ENCODE measurements around the gene ZNHIT6.
A peak's percentile ranks its signal among the peaks of the same experiment; 100 is the strongest.
"Not testable (repeated sequence)": the region's sequence is repeated elsewhere in the genome, so short reads cannot be mapped to it uniquely, and the experiment has no call there.

ZNHIT6 gene

GRCh38 chr1:85707990-85708828 lies at the start of gene ZNHIT6:
TSS of gene ZNHIT6 (minus strand) at chr1:85708433. CDS start at chr1:85708284, 149 bp downstream.
- peak; percentile 99 for DNase-seq

- DNase-seq = no peak
These were observed 48.6 kb upstream of the ZNHIT6 start for GRCh38 chr1:85756864-85757263.

GRCh38 chr1:85748120-85748519 lies 39.9 kb upstream of the ZNHIT6 start:
- DNase-seq = no peak

GRCh38 chr1:85746777-85747176 lies 38.5 kb upstream of the ZNHIT6 start:
- no peak for DNase-seq

- no peak for DNase-seq
These were observed 35.6 kb upstream of the ZNHIT6 start for GRCh38 chr1:85743814-85744213.

- DNase-seq = no peak
These were observed 26.7 kb upstream of the ZNHIT6 start for GRCh38 chr1:85734931-85735330.

GRCh38 chr1:85718678-85719340 lies 10.6 kb upstream of the ZNHIT6 start:
- no peak for DNase-seq

GRCh38 chr1:85714418-85715114 lies 6.3 kb upstream of the ZNHIT6 start:
- not testable (repeated sequence) for DNase-seq

- no peak for DNase-seq
These were observed 595 bp upstream of the ZNHIT6 start for GRCh38 chr1:85708829-85709227.

GRCh38 chr1:85707267-85707989 lies 805 bp downstream of the ZNHIT6 start:
- no peak for DNase-seq

GRCh38 chr1:85705940-85706339 lies 2.3 kb downstream of the ZNHIT6 start:
- DNase-seq = no peak

GRCh38 chr1:85700422-85700821 lies 7.8 kb downstream of the ZNHIT6 start:
- no peak for DNase-seq

- DNase-seq = no peak
These were observed 10.3 kb downstream of the ZNHIT6 start for GRCh38 chr1:85697895-85698294.

GRCh38 chr1:85692730-85693314 lies 15.4 kb downstream of the ZNHIT6 start:
- no peak for DNase-seq

GRCh38 chr1:85689775-85690404 lies 18.3 kb downstream of the ZNHIT6 start:
- DNase-seq = no peak

- no peak for DNase-seq
These were observed 24.8 kb downstream of the ZNHIT6 start for GRCh38 chr1:85683292-85684025.

GRCh38 chr1:85681087-85681486 lies 27.1 kb downstream of the ZNHIT6 start:
- no peak for DNase-seq

- no peak for DNase-seq
These were observed 30.0 kb downstream of the ZNHIT6 start for GRCh38 chr1:85678193-85678592.

- DNase-seq = no peak
These were observed 30.6 kb downstream of the ZNHIT6 start for GRCh38 chr1:85677656-85678055.

GRCh38 chr1:85672031-85672660 lies 36.1 kb downstream of the ZNHIT6 start:
- DNase-seq = no peak

GRCh38 chr1:85665932-85666331 lies 42.3 kb downstream of the ZNHIT6 start:
- DNase-seq = no peak
